Umbilical cord (tissue), 2 donors: ENCODE data around the gene AMT. TPM values are rescaled to one million over a fixed set of nuclear protein-coding genes. Genes with fewer than 3 reads are reported as not detected.

Experiments used
- DNase-seq: peaks from one replicate; pipeline ENCODE4 v3.0.0-alpha.2; 2015; ENCODE audit warnings: low spot score
- total RNA-seq: library from RNA; depleted of rRNA; stranded (reverse); fragments of >200 nt; gene quantifications from one replicate; pipeline ENCODE4 v1.2.3, GENCODE V29; 2014; ENCODE audit warnings: low replicate concordance; ENCODE audit not compliant: insufficient read depth

The AMT gene
- 13.5 TPM for total RNA-seq

GRCh38 chr3:49422379-49423248, at the start of gene AMT:
Gene AMT, minus strand, starts transcription at chr3:49422473. Its CDS starts 23 bp downstream, at chr3:49422450.
- peak; percentile 75 for DNase-seq

- DNase-seq: no peak
These were observed 48.6 kb upstream of the AMT start for GRCh38 chr3:49470714-49471420.

GRCh38 chr3:49469936-49470713, 47.9 kb upstream of the AMT start, which contains the start of gene DAG1:
Gene DAG1, plus strand, starts transcription at chr3:49470267. Its CDS starts 40,268 bp downstream, at chr3:49510535.
- peak; percentile 99 for DNase-seq

- peak; percentile 96 for DNase-seq
These were observed 47.0 kb upstream of the AMT start for GRCh38 chr3:49469037-49469935.

GRCh38 chr3:49466085-49466484, 43.8 kb upstream of the AMT start:
- no peak for DNase-seq

GRCh38 chr3:49465270-49466034, 43.2 kb upstream of the AMT start:
- DNase-seq: peak; percentile 49

GRCh38 chr3:49462222-49462621, 39.9 kb upstream of the AMT start:
- DNase-seq: no peak

GRCh38 chr3:49461443-49462171, 39.3 kb upstream of the AMT start:
- peak; percentile 81 for DNase-seq

- DNase-seq: no peak
These were observed 38.7 kb upstream of the AMT start for GRCh38 chr3:49460956-49461355.

GRCh38 chr3:49460188-49460890, 38.1 kb upstream of the AMT start:
- no peak for DNase-seq

- no peak for DNase-seq
These were observed 34.2 kb upstream of the AMT start for GRCh38 chr3:49456466-49456865.

- DNase-seq: no peak
These were observed 32.8 kb upstream of the AMT start for GRCh38 chr3:49454898-49455681.

- no peak for DNase-seq
These were observed 32.2 kb upstream of the AMT start for GRCh38 chr3:49454458-49454857.

GRCh38 chr3:49453621-49454020, 31.3 kb upstream of the AMT start:
- no peak for DNase-seq

- no peak for DNase-seq
These were observed 23.1 kb upstream of the AMT start for GRCh38 chr3:49445391-49445790.

GRCh38 chr3:49434731-49435130, 12.5 kb upstream of the AMT start:
- DNase-seq: no peak

- no peak for DNase-seq
These were observed 6.4 kb upstream of the AMT start for GRCh38 chr3:49428752-49429080.

- no peak for DNase-seq
These were observed 5.3 kb upstream of the AMT start for GRCh38 chr3:49427586-49427985.
